GM18873 (cell line): ENCODE results near the gene PTGER4.
"Not testable (repeated sequence)": the region's sequence is repeated elsewhere in the genome, so short reads cannot be mapped to it uniquely, and the experiment has no call there.

Source experiments
- ATAC-seq: cut with Tn5 transposase; IDR thresholded peaks from one replicate; pipeline ENCODE4 v1.9.1; 2021; ENCODE audit warnings: mild to moderate bottlenecking, moderate library complexity, moderate number of reproducible peaks; ENCODE audit not compliant: unreplicated experiment, low FRiP score

Gene PTGER4

DNA sequence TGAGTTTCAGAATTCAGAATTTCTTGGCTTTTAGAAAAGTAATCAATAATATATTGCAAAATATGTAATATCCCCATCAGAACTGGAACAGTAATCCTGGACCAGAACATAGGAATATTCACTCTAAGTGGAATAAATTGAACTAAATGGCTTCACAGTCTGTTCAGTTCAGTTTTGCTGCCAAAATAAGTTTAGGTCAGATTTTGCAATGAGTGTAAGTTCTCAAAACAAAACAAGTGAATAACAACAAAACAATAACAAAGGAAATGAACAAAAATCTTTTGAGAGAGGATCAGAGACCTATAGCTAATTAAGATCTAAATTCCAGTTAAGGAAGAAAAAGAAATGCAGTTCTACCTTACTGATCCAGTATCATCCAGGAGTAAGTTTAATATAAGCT lies 9.3 kb downstream of the PTGER4 start:
- no peak for ATAC-seq

DNA sequence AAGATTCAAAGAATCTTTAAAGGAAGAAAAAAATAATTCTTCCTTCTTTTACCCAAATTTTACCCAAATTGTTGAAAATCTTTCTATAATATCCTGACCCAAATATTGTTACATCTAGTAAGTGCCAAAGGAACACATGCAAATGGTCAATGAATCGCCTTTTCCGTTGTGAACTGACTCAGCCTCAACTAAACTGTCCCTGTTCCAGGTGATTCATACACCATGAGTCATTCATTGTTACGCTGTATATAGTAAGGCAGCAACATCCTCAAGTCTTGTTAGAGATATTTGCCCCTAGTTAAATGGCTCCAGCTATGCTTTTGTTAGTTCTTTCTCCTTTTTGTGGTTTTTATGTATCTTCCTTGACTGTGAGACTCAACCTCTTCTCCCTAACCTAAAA lies 9.7 kb downstream of the PTGER4 start:
- peak; percentile 34 for ATAC-seq

DNA sequence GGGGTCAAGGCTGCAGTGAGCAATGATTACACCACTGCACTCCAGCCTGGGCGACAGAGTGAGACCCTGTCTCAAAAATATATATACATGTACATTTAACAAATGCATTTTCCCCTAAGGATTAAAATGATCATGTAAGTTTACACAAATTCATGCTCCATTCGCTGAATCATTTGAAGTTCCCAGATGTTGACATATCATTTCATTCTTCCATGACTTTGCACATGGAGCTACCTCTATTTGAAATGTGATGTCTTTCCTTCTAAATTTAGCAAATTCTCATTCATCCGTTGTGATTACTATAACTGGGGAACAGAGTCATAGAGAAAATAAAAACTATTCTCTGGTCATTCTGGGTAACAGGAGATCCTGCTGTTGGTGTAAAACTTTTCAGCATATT lies 10.6 kb downstream of the PTGER4 start:
- no peak for ATAC-seq

DNA sequence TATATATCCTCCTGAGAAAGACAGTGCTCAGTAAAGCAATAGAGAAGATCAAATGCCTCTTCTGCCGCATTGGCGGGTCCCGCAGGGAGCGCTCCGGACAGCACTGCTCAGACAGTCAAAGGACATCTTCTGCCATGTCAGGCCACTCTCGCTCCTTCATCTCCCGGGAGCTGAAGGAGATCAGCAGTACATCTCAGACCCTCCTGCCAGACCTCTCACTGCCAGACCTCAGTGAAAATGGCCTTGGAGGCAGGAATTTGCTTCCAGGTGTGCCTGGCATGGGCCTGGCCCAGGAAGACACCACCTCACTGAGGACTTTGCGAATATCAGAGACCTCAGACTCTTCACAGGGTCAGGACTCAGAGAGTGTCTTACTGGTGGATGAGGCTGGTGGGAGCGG lies 12.2 kb downstream of the PTGER4 start:
- ATAC-seq: no peak

DNA sequence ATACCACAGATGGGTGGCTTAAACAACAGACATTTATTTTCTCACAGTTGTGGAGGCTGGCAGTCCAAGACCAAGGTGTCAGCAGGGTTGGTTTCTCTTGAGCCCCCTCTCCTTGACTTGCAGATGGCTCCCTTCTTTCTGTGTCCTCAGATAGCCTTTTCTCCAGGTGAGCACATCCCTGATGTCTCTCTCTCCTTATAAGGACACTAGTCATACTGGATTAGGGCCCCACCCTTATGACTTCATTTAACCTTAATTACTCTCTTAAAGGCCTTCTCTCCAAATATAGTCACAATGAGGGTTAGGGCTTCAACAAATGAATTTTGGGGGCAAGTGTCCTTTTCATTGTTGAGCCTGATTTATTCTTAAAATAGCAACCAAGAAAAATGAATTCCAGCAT lies 14.7 kb downstream of the PTGER4 start:
- ATAC-seq: no peak

DNA sequence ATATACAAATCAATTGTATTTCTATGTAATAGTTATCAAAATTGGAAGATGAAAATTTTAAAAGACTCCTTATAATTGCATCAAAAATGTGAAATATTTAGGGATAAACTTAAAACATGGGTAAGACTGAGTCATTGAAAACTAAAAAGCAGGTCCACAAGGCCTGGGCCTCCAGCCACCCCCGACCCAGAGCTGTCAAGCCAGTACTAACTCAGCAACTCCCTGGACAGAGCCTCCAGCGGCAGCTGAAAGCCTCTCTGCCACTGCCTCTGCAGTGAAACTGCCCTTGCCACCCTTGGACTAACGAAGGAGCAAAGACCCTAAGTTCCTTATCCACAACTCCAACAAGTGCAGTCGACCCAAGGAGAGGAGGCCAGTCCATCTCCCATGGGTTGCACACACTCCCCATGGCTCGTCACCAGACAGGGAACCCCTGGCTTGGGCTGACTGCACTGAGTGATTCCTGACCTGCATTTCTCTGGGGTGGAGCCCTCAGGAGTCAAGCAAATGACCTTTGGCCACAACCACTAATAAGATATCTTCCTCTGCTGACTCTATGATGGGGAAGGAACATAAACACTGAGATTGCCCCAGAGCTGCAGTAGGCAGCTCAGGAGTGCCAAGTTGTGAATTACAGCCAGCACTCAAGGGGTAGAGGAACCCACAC lies 20.5 kb downstream of the PTGER4 start:
- no peak for ATAC-seq

DNA sequence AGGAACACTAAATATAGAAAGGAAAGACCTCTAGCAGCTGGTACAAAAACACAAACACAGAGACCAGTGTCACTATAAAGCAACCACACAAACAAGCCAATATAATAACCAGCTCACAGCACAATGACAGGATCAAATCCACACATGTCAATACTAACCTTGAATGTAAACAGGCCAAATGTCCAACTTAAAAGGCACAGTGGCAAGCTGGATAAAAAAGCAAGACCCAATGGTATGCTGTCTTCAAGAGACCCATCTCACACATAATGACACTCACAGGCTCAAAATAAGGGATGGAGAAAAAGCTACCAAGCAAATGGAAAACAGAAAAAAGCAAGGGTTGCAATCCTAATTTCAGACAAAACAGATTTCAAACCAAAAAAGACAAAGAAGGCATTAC lies 22.3 kb downstream of the PTGER4 start:
- ATAC-seq: not testable (repeated sequence)

DNA sequence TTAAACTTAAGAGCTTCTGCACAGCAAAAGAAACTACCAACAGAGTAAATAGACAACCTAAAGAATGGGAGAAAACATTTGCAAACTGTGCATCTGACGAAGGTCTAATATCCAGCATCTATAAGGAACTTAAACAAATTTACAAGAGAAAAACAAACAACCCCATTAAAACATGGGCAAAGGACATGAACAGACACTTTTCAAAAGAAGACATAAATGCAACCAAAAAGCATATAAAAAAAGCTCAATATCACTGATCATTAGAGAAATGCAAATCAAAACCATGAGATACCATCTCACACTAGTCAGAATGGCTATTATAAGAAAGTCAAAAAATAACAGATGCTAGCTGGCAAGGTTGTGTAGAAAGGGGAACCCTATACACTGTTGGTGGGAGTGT lies 25.8 kb downstream of the PTGER4 start:
- ATAC-seq: not testable (repeated sequence)

DNA sequence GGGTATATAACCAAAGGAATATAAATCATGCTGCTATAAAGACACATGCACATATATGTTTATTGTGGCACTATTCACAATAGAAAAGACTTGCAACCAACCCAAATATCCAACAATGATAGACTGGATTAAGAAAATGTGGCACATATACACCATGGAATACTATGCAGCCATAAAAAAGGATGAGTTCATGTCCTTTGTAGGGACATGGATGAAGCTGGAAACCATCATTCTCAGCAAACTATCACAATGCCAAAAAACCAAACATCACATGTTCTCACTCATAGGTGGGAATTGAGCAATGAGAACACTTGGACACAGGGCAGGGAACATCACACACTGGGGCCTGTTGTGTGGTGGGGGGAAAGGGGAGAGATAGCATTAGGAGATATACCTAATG lies 30.9 kb downstream of the PTGER4 start:
- ATAC-seq: not testable (repeated sequence)

DNA sequence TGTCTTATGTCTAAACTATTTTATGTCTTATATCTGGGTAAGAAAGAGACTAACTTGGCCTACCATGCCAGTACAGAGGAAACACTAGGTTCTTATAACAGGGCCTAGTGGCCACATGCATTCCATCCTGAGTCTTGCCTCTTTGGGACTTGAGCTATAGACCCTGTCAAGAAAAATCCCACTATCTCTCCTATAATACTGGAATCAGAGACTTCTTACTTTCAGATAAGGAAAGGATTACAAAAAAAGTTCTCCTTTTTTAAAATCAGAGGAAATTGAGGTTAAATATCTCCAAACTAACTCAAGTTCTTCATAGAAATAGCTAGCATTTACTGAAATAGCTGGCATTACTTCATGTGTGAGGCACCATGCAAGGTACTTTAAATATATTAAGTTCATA lies 34.3 kb downstream of the PTGER4 start:
- ATAC-seq: no peak

DNA sequence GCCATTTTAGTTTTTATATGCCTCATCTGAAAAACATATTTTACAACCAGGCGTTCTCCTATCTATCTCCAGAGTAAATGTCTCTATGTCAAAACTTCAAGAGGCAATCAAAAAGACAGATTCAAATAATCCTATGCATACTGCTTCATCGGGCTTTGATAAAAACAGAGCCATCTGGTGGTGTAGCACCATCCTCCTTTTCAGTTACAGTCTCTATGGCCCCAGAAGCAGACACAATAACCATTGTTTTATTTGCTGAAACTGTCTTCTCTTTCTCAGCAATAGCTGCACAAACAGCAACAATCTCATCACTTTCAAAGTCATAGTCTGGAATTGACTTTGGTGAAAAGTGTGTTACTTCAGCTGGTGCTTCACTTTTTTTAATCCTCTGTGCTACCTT lies 36.3 kb downstream of the PTGER4 start:
- no peak for ATAC-seq

DNA sequence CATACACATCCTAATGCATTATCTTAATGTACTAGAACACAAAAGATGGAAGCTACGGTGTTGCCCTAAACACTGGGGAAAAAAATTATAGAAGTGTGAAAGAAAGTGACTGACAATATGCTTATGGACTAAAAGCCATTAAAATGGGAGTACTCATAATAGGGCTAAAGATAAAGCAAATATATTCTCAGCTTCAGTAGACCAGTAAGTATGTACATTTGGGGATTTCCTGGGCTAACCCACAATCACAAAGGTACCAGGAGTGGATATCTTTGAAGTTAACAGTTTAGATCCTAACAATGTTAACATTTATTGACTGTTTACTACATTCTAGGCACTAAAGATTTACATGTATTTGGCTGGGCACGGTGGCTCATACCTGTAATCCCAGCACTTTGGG lies 36.9 kb downstream of the PTGER4 start:
- ATAC-seq: no peak

DNA sequence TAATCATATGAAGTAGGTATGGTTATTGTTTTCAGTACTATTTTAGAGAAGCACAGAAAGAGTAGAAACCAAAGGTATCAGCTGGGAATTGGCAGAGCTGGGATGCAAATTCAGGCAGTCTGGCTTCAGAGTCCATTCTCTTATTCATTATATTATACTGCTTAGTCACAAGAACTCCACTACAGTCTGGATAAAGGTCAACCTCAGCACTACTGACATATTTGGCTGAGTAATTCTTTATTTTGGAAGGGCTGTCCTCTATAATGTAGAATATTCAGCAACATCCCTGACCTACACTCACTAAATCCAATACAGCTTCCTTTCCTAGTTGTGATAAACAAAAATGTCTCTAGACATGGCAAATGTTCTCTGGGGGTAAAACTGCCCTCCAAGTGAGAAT lies 37.6 kb downstream of the PTGER4 start:
- ATAC-seq: no peak

DNA sequence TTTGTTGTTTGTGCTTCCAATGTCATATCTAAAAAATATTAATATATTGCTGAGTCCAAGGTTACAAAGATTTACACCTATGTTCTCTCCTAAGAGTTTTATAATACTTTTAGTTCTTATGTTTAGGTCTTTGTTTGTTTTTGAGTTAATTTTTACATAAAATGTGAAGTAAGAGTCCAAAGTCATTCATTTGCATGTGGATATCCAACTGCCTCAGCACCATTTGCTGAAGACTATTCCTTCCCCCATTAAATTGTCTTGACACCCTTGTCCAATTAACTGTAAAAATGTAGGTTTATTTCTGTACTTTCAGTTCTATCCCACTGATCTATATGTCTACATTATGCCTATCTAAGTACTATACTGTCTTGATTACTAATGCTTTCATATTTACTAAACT lies 40.4 kb downstream of the PTGER4 start:
- no peak for ATAC-seq

DNA sequence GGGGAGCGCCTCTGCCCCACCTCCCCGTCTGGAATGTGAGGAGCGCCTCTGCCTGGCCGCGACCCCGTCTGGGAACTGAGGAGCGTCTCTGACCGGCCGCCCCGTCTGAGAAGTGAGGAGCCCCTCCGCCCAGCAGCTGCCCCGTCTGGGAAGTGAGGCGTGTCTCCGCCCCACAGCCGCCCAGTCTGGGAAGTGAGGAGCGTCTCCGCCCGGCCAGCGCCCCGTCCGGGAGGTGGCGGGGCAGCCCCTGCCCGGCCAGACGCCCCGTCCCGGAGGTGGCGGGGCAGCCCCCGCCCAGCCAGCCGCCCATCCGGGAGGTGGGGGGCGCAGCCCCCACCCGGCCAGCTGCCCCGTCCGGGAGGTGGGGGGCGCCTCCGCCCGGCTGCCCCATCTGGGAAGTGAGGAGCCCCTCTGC lies 42.8 kb downstream of the PTGER4 start:
- ATAC-seq: not testable (repeated sequence)

DNA sequence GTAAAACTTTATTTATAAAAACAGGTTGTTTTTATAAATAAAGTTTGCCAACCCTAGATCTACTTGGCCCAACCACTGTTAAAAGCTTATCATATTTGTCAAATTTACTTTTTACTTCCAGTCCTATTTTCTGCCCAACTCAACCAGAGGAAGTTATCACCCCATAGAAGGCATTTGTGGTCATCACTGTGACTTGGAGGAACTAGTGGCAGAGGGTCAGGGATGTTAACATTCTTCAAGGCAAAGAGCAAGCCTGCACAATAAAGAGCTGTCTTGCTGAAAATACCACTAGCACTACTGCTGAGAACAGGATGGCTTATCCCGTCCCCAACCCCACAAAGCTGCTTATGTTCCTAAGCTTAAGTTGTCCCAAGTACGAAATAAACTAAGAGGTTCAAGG lies 53.7 kb downstream of the PTGER4 start:
- ATAC-seq: no peak

DNA sequence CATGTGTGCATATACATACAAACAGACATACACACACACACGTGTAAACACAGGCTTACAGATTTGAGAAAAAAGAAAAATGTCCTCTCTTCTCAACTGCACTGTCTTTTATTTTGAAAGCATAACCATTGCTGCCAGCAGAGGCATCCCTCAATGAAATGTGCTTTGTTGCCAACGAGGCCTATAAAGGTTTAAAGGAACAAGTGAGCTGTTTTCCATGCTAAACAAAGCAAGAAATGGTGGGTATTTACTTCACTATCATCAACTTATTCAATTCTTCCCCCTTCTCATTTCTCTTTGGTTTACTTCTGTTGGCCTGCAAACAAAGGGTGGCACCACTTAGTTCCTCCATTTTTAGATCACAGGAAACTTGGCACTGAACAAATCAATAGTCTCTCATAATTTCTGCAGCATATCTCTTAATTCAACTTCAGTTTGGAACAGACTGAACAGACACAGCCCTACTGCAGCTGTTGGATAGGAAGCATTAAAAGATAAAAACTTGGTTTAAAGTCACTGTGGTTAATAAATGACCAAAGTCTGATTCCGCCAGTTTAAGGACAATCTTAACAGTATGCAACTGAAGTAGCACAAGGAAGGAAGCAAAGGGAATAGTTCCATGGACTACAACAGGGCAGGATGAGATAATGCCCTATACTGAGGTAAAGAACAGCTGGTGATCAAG lies 54.3 kb downstream of the PTGER4 start:
- ATAC-seq: no peak

DNA sequence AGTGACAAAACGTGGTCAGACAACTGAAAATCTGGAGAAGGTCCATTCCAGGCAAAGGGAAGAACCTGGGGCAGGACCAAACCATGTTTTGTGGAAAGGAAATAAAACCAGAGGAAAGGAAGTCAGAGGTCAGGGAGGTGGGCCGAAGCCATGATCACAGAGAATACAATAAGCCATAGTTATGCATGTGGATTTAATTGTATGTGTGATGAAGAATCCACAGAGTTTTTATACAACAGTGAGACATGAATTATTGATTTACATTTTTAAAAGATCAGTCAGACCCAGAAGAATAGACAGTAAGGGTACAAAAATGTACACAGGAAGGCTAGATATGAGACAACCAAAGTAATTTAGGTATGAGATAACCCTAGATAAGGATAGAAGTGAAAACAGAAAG lies 55.3 kb downstream of the PTGER4 start:
- no peak for ATAC-seq

DNA sequence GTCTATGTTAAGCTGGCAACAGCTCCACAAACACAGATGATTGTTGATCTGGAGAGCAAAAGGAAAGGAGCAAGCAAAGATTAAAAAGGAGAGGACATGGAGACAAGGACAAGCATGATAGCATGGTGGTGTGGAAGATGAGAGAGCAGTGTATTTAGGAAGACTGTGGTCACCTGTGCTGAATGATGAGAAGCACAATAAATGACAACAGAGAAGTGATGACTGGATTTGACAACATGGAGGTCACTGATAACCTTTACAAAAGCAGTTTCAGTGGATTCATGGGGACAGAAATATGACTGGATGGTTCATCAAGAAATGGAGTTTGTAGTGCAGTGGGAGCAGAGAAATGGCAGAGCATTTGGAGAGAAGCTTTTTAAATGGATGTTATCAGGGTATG lies 55.9 kb downstream of the PTGER4 start:
- ATAC-seq: no peak

DNA sequence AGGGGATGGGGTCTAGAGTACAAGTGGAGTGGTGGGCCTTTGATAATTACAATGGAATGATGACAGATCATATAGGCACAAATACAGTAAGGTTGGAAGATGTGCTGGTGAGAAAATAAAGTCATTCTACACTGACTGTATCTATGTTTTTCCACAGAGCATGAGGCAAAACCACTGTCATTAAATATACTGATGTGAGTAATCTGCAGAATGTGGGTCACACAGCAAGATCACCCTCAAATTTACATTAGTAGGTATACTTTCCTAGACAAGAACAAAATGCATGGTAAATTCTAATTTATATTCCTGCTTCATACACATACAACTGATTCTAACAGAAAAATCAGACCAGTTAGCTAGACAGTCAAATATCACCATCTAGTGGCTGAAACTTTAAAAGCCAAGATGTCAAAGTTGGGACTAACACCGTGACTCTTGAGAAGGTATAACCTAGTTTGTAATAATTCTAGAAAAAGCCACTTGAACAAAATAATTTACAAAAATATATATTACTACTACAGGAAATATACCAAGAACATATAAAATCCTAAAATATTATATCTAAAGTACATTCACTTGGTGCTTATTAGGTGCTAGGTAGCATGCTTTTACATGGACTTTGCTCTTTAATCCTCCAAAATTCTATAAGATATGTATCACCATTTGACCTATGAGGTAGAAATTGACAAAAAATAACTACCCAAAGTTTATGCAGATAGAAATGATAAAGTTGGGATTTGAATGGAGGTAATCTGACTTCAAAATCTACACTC lies 56.6 kb downstream of the PTGER4 start:
- ATAC-seq: no peak

DNA sequence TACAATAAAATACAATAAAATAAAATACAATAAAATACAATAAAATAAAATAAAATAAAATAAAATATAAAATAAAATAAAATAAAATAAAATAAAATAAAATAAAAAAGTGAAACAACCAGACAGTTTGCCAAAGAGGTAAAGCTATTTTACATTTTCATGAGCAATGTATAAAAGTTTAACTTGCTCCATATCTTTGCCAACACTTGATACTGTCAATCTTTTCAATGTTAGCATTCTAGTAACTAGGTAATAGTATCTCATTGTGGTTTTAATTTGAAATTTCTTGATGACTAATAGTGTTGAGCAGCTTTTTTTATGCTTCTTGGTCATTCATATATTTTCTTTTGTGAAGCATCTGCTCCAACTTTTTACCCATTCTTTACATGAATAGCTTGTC lies 58.8 kb downstream of the PTGER4 start:
- ATAC-seq: no peak
